Ishikawa (cell line): Measurements from ENCODE around the gene CLCF1.

Experiments used
- CEBPB ChIP-seq: IDR thresholded peaks from 2 replicates; pipeline ENCODE4 v1.6.1; 2012
- CREB1 ChIP-seq: IDR thresholded peaks from 2 replicates; pipeline ENCODE4 v1.6.1; 2012; ENCODE audit warnings: low read depth
- EGR1 ChIP-seq: IDR thresholded peaks from 2 replicates; pipeline ENCODE4 v1.6.1; 2012
- EP300 ChIP-seq: IDR thresholded peaks from 2 replicates; pipeline ENCODE4 v1.6.1; 2012; ENCODE audit warnings: borderline replicate concordance
- FOXM1 ChIP-seq: IDR thresholded peaks from 2 replicates; pipeline ENCODE4 v1.6.1; 2012; ENCODE audit warnings: low read depth, borderline replicate concordance
- MAX ChIP-seq: IDR thresholded peaks from 2 replicates; pipeline ENCODE4 v1.6.1; 2012
- NFIC ChIP-seq: IDR thresholded peaks from 2 replicates; pipeline ENCODE4 v1.6.1; 2012
- RAD21 ChIP-seq: IDR thresholded peaks from 2 replicates; pipeline ENCODE4 v1.6.1; 2012; ENCODE audit warnings: low read depth
- REST ChIP-seq: IDR thresholded peaks from 2 replicates; pipeline ENCODE4 v1.6.1; 2012; ENCODE audit warnings: low read depth, mild to moderate bottlenecking
- TAF1 ChIP-seq: IDR thresholded peaks from 2 replicates; pipeline ENCODE4 v1.6.1; 2012; ENCODE audit warnings: low read depth, mild to moderate bottlenecking
- TCF12 ChIP-seq: IDR thresholded peaks from 2 replicates; pipeline ENCODE4 v1.6.1; 2012; ENCODE audit warnings: low read depth
- TEAD4 ChIP-seq: IDR thresholded peaks from 2 replicates; pipeline ENCODE4 v1.6.1; 2012
- USF1 ChIP-seq: IDR thresholded peaks from 2 replicates; pipeline ENCODE4 v1.6.1; 2012
- YY1 ChIP-seq: IDR thresholded peaks from 2 replicates; pipeline ENCODE4 v1.6.1; 2012; ENCODE audit warnings: low read depth
- ZBTB7A ChIP-seq: IDR thresholded peaks from 2 replicates; pipeline ENCODE4 v1.6.1; 2012; ENCODE audit warnings: low read depth

CLCF1 gene

GRCh38 chr11:67355794-67356386 lies 17.5 kb downstream of the CLCF1 start:
- TF ChIP-seq NFIC (no peak), YY1 (no peak), USF1 (no peak), MAX (no peak)

- TF ChIP-seq REST: no peak
- peak; percentile 5; the same call in 1 of the 2 replicates for TF ChIP-seq ZBTB7A
- TF ChIP-seq FOXM1: no peak
Measured at GRCh38 chr11:67355023-67355793, 18.2 kb downstream of the CLCF1 start.

GRCh38 chr11:67354075-67355022 lies 19.0 kb downstream of the CLCF1 start:
- peak; percentile 49; the same call in 1 of the 2 replicates for TF ChIP-seq EP300
- TF ChIP-seq NFIC: no peak
- TF ChIP-seq MAX: no peak
- TF ChIP-seq EGR1: peak; percentile 13; the same call in 1 of the 2 replicates
- TF ChIP-seq ZBTB7A: 0 out of 2 replicates have a peak, but pooled peaks have one; percentile 4

GRCh38 chr11:67353317-67354074 lies 19.9 kb downstream of the CLCF1 start, which contains the start of gene POLD4:
Gene POLD4 (minus strand): TSS chr11:67353546. CDS start chr11:67353399, 147 bp downstream.
- TF ChIP-seq FOXM1 (no peak), MAX (peak; percentile 44; the same call in 1 of the 2 replicates), TAF1 (peak; percentile 56; the same call in 1 of the 2 replicates), TCF12 (no peak), CREB1 (peak; percentile 16; the same call in 1 of the 2 replicates), NFIC (0 out of 2 replicates have a peak, but pooled peaks have one; percentile 26), EP300 (peak; percentile 8; the same call in 1 of the 2 replicates), YY1 (peak; percentile 65)

- TF ChIP-seq YY1 (no peak), NFIC (no peak), USF1 (no peak), EGR1 (no peak), TEAD4 (no peak), ZBTB7A (no peak), CREB1 (no peak), TAF1 (no peak), RAD21 (no peak), REST (no peak), MAX (no peak), EP300 (no peak), CEBPB (no peak), TCF12 (no peak), FOXM1 (no peak)
Measured at GRCh38 chr11:67352546-67353316, 20.7 kb downstream of the CLCF1 start.
